ENCODE data around the gene C1QTNF5. TPM values are rescaled to one million over a fixed set of nuclear protein-coding genes. Genes with fewer than 3 reads are reported as not detected.

Gene C1QTNF5
- total and polyA plus RNA-seq, 2 of the 8 experiments (the other 6 are each of a cell fraction or from before 2014, with no cell fraction given): 2.2 to 2.7 TPM

GRCh38 chr11:119377961-119378667 is 37.4 kb upstream of the C1QTNF5 start (continued):
- TF ChIP-seq KDM5A (IDR thresholded peaks at IDR 0.05; ENCODE audit: low read length) (no peak), MAFK (IDR thresholded peaks at IDR 0.05; ENCODE audit: low read depth, low read length) (no peak), ATF2 (IDR thresholded peaks at IDR 0.05; ENCODE audit: low read length) (no peak), NRF1 (IDR thresholded peaks at IDR 0.05; ENCODE audit: low read depth, low read length) (no peak), SIN3A (conservative IDR thresholded peaks at IDR 0.05 in 1 of 2, IDR thresholded peaks at IDR 0.05 in 1 of 2; ENCODE audit: low read depth in 1 of 2, low read length in 2 of 2) (0 out of 4 replicates have a peak, but pooled peaks of 1 of the 2 experiments have one; percentile 43), TAF7 (optimal IDR thresholded peaks at IDR 0.05; ENCODE audit: borderline replicate concordance, low read depth, low read length) (no peak), RXRA (IDR thresholded peaks at IDR 0.05; ENCODE audit: insufficient read depth, low read depth, low read length) (no peak), HDAC2 (IDR thresholded peaks at IDR 0.05; ENCODE audit: borderline replicate concordance in 1 of 2, low read depth in 2 of 2, low read length in 2 of 2) (no peak), POLR2AphosphoS5 (IDR thresholded peaks at IDR 0.05; ENCODE audit: low read depth, low read length) (no peak), ASH2L (IDR thresholded peaks at IDR 0.05; ENCODE audit: low read length) (no peak), TEAD4 (IDR thresholded peaks at IDR 0.05; ENCODE audit: low read depth, low read length) (peak; percentile 54; the same call in 1 of the 2 replicates)

Data from H1 (cell line).